Pulmonary artery endothelial cell (primary cell): Measurements from ENCODE around the gene RHOXF2B. TPM values are rescaled to one million over a fixed set of nuclear protein-coding genes. Genes with fewer than 3 reads are reported as not detected.
"Not testable (repeated sequence)": the region's sequence is repeated elsewhere in the genome, so short reads cannot be mapped to it uniquely, and the experiment has no call there.

Source experiments
- DNase-seq: peaks from one replicate; pipeline ENCODE4 v3.0.0-alpha.2; 2011; ENCODE audit warnings: low read depth, low spot score
- total RNA-seq: library from RNA; depleted of rRNA; stranded (reverse); fragments of >200 nt; gene quantifications from 2 replicates; pipeline ENCODE4 v1.2.3, GENCODE V29; 2014

Gene RHOXF2B
- total RNA-seq, result not detected in 2 replicates

DNA sequence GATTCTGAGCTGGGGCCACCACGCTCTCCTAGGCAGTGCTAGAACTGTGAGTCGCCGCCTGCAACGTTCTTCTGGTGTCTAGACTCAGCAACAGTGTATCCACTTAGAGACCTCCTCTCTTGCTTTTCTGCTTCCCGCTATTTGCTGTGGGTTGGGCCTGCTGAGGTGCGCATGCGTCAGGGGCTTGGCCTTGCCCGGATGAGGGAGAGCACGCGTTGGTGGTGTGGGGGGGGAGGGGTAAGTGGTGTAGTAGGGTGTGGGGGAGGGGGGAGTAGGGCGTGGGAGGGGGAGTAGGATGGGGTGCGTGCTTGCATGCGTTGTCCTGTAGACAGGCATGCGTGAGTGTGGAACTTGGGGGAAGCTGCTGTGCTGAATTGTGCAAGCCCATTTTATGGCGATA is at the start of gene RHOXF2B:
Gene RHOXF2B, minus strand, starts transcription at position 101 of the 400 bp plus-strand sequence. CDS start 138 bp downstream, outside the sequence.
- not testable (repeated sequence) for DNase-seq

DNA sequence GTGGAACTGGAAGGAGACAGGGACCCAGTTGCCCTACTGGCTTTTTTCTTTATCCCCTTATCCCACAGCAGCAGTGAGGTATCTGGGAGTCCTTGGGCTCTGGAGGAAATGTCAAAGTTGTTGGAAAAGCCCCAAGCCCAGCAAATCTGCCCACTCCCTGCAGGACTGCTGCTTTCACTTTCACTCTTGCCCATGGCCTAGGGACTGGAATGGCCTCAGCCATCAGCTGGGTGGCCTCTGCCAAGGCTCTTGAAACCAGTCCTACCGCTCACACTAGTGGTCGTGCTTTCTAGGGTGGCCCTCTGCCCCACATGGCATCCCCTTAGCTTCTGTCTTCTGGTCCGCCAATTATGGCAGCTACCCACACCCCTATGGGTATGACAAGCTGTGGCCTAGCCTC is 48.0 kb upstream of the RHOXF2B start:
- DNase-seq, result no peak

DNA sequence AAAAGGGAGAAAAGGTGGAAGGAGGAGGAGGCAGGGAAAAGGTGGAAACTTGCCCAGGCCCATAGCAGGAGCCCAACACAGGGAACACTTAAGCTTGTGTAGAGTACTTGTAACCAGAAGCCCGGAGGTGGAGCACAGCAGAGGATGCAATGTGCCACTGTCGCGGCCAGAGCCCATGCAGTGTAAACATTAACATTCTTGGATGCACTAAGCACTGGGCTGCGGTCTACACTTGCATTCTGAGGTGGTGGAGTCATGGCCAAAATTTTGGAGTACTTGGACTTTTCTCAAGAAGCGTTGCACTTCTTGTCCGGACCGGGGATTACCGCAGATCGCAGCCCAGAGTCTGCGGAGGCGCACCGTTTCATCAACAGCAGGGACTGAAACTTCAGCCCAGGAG is 42.7 kb upstream of the RHOXF2B start:
- DNase-seq, result no peak

DNA sequence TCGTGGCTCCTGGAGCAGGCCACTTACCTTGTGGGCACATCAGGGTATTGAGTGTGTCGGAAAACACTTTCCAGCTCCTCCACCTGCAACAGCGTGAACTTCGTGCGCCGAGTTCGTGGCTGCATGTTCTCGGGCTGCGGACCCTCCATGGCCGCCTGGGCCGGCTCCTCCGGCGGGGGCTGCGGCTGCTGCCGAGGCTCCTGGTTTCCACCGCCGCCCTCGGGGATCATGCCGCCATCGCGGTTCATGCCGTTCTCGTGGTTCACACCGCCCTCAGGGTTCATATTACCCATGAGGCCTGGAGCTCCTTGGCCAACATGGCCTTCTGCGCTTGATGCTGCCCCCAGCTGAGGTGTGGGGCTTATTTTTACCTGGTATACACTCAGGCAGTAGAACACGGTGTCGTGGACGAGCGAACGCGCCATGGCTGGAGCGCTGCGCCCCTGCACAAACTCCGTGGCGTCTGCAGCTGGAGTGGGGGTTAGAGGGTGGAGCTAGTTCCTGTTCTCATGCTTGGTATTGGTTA is 38.0 kb upstream of the RHOXF2B start, which contains the start of gene RHOXF1:
Gene RHOXF1, minus strand, starts transcription at position 476 of the 526 bp plus-strand sequence. Its CDS starts 51 bp downstream, at position 425.
- no peak for DNase-seq

DNA sequence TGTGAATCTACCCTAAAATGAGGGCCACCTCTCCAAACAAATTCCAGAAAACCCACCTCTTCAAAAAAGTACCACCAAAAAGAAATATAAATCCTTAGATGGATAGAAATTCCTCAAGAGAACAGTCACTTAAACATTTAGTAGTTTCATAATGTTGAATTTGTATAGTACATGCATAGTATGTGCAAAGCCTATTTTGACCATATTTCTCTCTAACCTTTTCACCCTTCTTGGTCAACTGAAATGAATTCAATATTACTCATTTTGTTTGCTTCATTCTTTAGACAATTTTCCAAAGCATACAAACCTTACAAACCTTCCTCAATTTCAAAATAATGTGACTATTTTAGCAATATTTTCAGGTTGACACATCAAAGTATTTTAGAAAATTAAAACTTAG is 34.1 kb upstream of the RHOXF2B start:
- DNase-seq, result no peak

DNA sequence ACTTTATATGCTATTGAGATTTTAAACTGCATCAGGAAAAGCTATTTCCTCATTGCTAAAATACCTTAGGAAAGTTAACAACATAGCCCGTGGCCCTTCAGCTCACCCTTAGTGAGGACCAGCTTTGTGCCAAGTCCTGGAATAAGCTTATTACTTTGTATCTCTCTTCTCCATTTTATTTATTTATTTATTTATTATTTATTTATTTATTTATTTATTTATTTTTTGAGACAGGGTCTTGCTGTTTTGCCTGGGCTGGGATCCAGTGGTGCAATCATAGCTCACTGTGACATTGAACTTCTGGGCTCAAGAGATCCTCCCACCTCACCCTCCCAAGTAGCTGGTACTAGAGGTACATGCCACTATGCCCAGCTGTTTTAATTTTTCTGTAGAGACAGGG is 31.9 kb upstream of the RHOXF2B start:
- DNase-seq, result no peak

DNA sequence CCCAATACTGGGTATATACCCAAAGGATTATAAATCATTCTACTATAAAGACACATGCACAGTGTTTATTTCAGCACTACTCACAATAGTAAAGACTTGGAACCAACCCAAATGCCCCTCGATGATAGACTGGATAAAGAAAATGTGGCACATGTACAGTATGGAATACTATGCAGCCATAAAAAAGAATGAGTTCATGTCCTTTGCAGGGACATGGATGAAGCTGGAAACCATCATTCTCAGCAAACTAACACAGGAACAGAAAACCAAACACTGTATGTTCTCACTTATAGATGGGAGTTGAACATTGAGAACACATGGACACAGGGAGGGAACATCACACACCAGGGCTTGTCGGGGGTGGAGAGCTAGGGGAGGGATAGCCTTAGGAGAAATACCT is 27.2 kb upstream of the RHOXF2B start:
- not testable (repeated sequence) for DNase-seq

DNA sequence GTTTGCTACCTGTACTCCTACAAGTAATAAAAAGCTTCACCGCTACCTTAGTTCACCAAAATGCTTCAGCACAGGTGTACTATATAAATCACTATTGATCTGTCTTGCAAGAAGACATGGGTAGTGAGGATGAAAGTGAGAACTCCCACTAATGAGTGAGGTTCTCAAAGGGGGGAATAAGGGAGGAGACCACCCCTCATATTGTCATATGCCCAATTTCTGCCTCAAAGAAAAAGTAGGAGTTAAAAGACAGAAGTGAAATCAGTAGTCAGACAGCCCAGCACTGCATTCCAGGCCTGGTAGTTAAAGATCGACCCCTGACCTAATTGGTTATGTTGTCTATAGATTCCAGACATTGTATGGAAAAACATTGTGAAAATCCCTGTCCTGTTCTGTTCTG is 23.6 kb upstream of the RHOXF2B start:
- not testable (repeated sequence) for DNase-seq

DNA sequence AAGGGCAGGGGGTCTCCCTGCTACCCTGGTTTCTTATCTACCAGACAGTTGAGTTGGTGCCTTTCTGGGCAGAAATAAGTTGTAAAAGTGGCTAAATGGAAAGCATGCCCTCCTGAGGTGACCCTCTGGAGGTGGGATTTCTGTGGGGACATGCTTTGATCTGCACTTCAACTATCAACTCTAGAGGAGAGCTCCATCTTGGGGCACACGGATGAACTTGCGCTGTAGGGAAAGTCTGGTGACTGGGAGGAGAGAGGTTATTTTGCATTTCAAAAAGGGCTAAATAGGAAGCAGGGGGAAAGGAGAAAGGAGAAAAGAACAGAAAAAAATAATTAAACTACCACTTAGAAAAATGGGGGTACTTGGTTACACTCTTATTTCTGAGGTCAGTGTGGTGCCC is 12.7 kb upstream of the RHOXF2B start:
- DNase-seq, result no peak

DNA sequence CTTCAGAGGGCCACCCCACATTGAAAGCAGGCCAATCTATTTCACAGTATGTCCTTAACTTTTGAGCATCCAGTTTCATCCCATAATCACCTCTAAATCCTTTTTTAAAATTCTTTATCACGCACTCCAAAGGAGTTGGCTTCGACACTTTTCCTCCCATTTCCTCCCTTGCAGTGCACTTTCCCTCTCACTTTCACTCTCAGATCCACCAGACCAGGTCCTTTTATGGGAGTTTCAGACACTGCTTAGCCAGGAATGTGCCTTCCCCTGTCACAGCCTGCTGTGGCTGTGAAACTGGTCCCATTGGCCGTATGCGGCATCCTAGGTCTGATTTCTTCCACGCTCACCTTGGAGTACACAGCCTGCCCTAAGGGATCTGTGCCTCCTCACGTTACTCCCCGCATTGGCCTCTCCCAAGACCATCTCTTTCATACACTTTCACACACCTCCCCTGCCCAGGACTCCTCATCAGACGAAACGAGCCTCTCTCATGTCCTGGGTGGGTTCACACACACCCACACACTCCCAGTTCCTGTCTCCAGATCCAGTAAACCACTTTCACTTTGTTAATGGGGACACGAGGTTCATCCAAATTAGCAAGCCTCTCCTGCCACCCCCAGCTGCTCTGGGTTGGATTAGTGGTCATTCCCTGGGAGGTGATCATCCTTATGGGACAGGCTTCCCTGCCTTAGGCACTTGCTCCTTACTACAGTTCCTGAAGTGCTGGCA is 10.0 kb upstream of the RHOXF2B start:
- DNase-seq, result no peak

DNA sequence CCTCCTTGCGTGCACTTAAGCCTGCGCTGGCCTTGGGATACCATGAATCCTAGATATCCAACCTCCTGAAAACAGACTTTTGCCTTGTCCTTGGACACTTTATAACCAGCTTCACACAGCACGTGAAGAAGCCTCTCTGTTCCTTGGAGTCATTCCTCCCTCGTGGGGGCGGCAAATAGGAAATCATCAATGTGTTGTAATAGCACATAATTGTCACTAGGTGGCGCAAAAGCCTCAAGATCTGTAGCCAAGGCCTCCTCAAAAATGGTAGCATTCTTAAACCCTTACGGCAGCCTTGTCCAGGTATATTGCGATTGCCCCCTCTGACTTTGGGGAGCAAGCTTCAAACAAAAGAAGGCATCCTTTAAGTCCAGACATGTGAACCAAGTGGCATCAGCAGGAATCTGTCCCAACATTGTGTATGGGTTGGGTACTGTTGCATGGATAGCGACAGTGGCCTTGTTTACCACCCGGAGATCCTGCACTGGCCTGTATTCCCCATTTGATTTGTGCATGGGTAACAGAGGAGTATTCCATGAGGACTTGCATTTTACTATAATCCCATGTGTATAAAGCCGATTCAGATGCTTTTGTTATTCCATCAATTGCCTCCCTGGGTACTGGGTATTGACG is 8.2 kb upstream of the RHOXF2B start:
- DNase-seq, result not testable (repeated sequence)

DNA sequence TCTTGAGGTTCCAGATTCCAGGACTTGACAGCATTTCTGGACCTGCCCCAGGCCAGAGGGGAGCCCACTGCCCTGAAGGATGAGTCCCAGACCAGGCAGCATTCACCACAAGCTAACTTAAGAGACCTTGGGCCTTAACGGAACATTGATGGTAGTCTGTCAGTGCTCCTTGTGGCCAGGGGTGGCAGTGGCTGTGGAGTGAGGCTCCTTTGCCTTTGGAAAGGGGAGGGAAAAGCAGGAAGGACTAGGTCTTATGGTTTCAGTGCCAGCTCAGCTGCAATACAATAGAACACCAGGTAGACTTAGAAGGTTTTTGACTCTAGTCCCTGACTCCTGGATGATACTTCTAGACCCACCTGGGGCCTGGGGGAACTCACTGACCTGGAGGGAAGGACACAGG is 11.3 kb downstream of the RHOXF2B start:
- DNase-seq, result not testable (repeated sequence)

DNA sequence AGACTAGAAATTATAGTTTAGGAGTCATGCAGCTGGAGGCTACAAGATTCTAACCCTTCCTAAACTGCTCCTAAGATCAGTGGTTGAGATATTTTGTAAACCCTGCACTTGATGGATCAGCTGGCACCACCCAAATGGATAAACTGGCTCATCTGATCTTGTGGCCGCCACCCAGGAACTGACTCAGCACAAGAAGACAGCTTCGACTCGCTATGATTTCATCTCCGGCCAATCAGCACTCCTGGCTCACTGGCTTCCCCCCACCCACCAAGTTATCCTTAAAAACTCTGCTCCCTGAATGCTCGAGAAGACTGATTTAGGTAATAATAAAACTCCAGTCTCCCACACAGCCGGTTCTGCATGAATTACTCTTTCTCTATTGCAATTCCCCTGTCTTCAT is 34.8 kb downstream of the RHOXF2B start:
- DNase-seq, result not testable (repeated sequence)

DNA sequence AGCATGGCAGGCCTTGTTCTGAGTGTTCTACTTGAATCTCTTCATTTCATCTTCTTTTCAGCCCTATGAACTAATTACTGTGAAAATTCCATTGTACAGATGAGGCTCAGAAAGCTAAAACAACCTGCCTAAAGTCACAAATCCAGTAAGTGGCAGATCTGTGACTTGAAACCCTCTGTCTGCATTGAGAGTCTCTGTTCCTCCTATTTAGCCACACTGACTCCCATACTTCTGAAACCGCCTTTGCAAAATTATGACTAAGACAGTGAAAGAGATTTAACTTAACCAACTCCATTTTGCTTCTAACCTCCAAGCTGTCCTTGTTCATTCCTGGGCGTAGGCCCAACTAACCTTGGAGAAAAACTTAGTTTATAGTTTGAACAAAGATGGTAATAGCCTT is 35.2 kb downstream of the RHOXF2B start:
- not testable (repeated sequence) for DNase-seq

DNA sequence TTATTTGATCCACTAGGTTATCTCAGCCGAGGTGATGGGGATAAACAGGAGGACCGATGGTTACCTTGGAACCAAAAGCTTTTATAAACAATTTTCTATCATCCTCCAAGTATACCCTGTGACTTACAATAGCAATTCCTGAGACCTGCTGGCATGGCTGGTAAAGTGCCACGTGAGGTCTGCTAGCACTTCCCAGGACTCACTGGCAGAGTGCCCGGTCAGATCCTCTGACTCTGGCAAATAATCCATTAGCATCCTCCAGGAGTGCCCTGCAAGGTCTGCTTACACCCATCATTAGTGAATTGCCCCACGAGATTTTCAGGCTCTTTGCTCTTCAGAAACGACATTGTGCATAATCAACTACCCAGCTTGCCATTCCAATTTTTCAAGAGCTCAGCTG is 37.3 kb downstream of the RHOXF2B start:
- not testable (repeated sequence) for DNase-seq

DNA sequence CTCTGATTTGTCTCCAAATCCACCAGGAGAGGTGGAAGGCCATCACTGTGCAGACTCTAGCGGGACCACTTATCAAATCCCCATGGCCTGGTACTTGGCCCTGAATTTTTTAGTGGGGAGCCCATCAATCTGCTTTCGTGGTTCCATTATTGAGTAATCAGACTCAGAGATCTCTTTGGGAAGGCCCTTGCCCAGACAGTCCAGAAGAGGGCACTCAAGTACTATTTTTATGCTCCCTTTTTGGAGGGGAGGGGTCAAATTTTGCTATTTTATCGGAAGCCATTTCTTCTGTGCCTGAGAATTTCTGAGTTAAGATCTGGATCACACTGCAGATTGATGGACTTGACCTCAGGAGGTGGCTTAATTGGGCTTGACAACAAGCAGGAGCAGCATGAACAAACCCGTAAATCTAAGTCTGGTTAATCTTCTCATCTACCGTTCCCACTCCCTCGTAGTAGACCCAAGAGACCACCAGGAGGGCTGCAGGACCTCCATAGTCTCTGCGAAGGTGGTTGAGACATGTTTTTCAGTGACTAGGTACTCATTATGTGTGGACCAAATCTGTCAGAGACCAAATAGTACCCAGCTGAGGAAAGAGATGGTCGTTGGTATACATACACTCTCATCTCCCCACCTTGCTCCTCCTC is 38.3 kb downstream of the RHOXF2B start:
- DNase-seq, result not testable (repeated sequence)

DNA sequence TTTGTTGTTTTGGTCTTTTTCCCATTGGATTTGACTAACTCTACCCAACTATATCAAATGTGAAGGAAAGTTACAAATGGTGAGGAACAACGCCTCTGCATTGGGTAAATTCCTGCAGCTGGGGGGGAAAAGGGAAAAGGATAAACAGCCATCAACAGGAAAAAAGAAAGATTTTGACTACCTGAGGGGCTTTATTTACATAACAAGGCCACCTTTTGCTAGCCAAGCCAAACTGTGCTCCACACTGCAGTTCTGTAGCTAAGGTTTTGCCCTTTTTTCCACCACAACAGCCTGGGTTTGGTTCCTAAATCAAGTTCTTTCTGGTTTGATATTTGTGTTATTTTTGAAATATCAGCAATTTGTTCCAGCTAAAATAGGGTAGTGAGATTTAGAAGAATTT is 40.8 kb downstream of the RHOXF2B start:
- no peak for DNase-seq

DNA sequence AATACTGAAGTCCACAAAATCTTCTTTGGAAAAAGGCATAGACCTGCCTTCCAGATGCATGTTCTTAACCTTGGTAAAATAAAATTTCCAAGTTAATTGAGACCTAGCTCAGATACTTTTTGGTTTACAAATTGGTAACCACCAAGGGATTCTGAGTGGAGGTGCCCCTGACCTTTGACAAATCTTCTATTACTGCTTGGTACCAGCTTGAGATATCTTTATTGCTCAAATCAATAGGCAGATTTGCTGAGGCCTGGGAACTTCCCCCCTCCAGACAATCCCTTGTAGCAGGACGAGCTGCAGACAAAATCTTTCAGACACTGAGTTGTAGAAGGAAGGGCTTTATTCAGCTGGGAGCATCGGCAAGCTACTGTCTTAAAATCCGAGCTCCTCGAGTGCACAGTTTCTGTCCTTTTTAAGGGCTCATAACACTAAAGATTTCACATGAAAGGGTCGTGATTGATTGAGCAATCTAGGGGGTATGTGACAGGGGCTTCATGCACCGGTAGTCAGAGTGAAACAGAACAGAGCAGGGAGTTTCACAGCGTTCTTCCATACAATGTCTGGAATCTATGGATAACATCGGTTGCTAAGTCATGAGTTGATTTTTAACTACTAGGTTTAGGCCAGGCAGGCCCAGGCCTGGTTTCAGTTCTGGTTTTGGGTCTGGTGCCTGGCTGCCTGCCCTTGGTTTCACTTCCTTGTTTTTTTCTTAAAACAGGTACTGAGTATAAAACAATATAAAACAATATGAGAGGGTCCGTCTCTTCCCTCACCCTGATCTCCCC is 41.8 kb downstream of the RHOXF2B start:
- DNase-seq, result not testable (repeated sequence)

DNA sequence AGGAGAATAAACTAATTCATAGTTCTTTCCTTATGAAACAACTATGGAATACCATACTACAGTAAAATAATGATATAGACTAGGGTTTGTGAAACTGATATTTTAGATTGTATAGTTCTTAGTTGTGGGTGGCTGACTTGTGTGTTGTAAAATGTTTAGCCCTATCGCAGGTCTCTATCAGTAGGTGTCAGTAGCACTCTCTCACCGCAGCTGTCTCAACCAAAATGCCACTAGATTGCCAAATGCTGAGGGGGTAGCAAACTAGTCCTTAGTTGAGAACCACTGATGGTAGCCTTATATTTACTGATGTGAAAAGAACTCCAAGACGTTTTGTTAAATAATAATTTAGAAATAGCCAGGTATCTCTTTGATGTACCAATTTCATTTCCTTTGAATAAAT is 48.1 kb downstream of the RHOXF2B start:
- no peak for DNase-seq

DNA sequence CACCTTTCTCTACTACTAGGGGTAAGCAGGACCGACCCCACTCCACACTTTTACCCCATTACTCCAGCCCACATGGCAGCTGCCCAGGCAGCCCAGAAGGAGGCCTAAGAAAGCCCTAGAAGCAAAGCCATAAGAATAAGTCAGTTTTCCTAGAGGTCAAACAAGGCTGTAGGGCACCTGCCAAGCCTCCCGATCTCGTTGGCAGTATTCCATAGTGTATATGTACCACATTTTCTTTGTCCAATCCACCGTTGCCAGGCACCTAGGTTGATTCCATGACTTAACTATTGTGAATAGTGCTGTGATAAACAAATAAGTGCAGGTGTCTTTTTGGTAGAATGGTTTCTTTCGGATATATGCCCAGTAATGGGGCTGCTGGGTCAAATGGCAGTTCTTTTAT is 54.2 kb downstream of the RHOXF2B start:
- no peak for DNase-seq

DNA sequence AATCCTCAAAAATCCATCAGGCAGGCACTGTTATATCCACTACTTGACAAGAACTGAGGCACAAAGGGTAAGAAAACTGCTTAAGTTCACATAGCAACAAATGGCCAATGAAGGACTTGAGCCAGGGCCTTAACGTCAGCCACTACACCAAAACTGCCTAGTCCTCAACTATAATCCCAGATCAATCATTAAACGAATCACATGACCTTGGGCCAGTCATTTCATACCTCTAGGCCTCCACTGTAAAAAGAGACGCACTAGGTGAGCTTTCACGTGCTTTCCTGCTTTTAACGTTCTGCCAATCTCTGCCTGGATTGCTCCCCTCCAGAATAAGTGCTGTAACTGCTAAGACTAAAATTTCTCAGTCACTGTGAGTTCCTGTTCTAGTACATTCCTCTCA is 54.7 kb downstream of the RHOXF2B start:
- DNase-seq, result no peak
